ENCODE measurements around the gene LTV1. TPM values are rescaled to one million over a fixed set of nuclear protein-coding genes. Genes with fewer than 3 reads are reported as not detected.

Gene LTV1
- total and polyA plus RNA-seq, 2 of the 8 experiments (the other 6 are each of a cell fraction or from before 2014, with no cell fraction given): 8.0 to 46.9 TPM

- TF ChIP-seq BCL11A (IDR thresholded peaks at IDR 0.05; ENCODE audit: low read depth in 2 of 2, low read length in 2 of 2): no peak
These were observed 39.2 kb upstream of the LTV1 start (continued) for GRCh38 chr6:143803769-143804568.

All from H1 (cell line).